PC-9 (cell line): ENCODE measurements around the gene CFAP61. TPM values are rescaled to one million over a fixed set of nuclear protein-coding genes. Genes with fewer than 3 reads are reported as not detected.

Experiments
- BruUV-seq: library from RNA; stranded (reverse); fragments of 400-500 nt; replicated peaks from 2 replicates; lab custom pipeline; 2021; lab: Mats Ljungman, UMichigan
- CTCF ChIA-PET: fragments of 300-600 bp; sonication (Branson Sonifier 250); formaldehyde crosslinking; loops from one replicate; lab custom pipeline; 2022; ENCODE audit warnings: antibody characterized with exemption; lab: Charles Lee
- POLR2A ChIA-PET: fragments of 300-600 bp; sonication (Branson Sonifier 250); formaldehyde crosslinking; loops from one replicate; lab custom pipeline; 2022; ENCODE audit warnings: antibody characterized with exemption; ENCODE audit not compliant: unreplicated experiment; lab: Charles Lee
- DNase-seq, 2 experiments: peaks; one replicate each; pipeline versions ENCODE4 v3.0.0 to v3.0.0-alpha.2; 2015 to 2022; ENCODE audit warnings: mixed read lengths in 1 of 2
- H2AFZ ChIP-seq: fragments of 200-600 bp; sonication (generic); 2 replicates; pipeline ENCODE4 v1.8.1; 2017; ENCODE audit warnings: antibody characterized with exemption
- H3F3A ChIP-seq: fragments of 200-600 bp; sonication (generic); 2 replicates; pipeline ENCODE4 v1.8.1; 2017; ENCODE audit warnings: antibody characterized with exemption, mild to moderate bottlenecking, low read depth; ENCODE audit not compliant: insufficient read depth
- H3K27ac ChIP-seq: fragments of 200-600 bp; sonication (generic); 2 replicates; pipeline ENCODE4 v1.6.1; 2016; ENCODE audit warnings: mixed run types
- H3K27me3 ChIP-seq: fragments of 200-600 bp; sonication (generic); 2 replicates; pipeline ENCODE4 v1.6.1; 2016; ENCODE audit warnings: low read depth, mixed run types; ENCODE audit not compliant: insufficient read depth
- H3K36me3 ChIP-seq: fragments of 200-600 bp; sonication (generic); 2 replicates; pipeline ENCODE4 v1.6.1; 2016; ENCODE audit warnings: low read depth, mixed run types
- H3K4me1 ChIP-seq: fragments of 200-600 bp; sonication (generic); replicated peaks from 2 replicates; pipeline ENCODE4 v1.6.1; 2016; ENCODE audit warnings: mixed run types; ENCODE audit not compliant: insufficient read depth
- H3K4me2 ChIP-seq: fragments of 200-600 bp; sonication (generic); 2 replicates; pipeline ENCODE4 v1.6.1; 2017; ENCODE audit warnings: mixed run types
- H3K4me3 ChIP-seq: fragments of 200-600 bp; sonication (generic); 2 replicates; pipeline ENCODE4 v1.6.1; 2016; ENCODE audit warnings: mixed run types
- H3K79me2 ChIP-seq: fragments of 200-600 bp; sonication (generic); 2 replicates; pipeline ENCODE4 v1.6.1; 2017; ENCODE audit warnings: low read depth, mixed run types
- H3K9me2 ChIP-seq: fragments of 200-600 bp; sonication (generic); 2 replicates; pipeline ENCODE4 v1.8.1; 2017; ENCODE audit warnings: mild to moderate bottlenecking; ENCODE audit not compliant: insufficient read depth
- H3K9me3 ChIP-seq: fragments of 200-600 bp; sonication (generic); 2 replicates; pipeline ENCODE4 v1.8.1; 2016; ENCODE audit warnings: low read depth; ENCODE audit not compliant: insufficient read depth
- H4K20me1 ChIP-seq: fragments of 200-600 bp; sonication (generic); 2 replicates; pipeline ENCODE4 v1.8.1; 2017; ENCODE audit not compliant: insufficient read depth
- EZH2 ChIP-seq: fragments of 200-600 bp; sonication (generic); IDR thresholded peaks from 2 replicates; pipeline ENCODE4 v1.8.0; 2017; ENCODE audit warnings: antibody characterized with exemption, low read depth
- intact Hi-C: fragments of 100-400 bp; cut with micrococcal nuclease; formaldehyde crosslinking; loops from one replicate; pipeline ENCODE4 v1.10.0; 2022; ENCODE audit not compliant: unreplicated experiment
- total RNA-seq: library from RNA; stranded (reverse); gene quantifications from 2 replicates; pipeline ENCODE4 v1.2.3, GENCODE V29; 2021
- TF ChIP-seq, protein P1 (sequence below): fragments of 200-600 bp; sonication (generic); conservative IDR thresholded peaks from 2 replicates; pipeline ENCODE4 v1.6.1; 2017; ENCODE audit warnings: mixed run types, antibody characterized with exemption, mild to moderate bottlenecking, moderate library complexity

Gene CFAP61
- total RNA-seq, 1 experiment from 2014 or later: 2.6 TPM

DNA sequence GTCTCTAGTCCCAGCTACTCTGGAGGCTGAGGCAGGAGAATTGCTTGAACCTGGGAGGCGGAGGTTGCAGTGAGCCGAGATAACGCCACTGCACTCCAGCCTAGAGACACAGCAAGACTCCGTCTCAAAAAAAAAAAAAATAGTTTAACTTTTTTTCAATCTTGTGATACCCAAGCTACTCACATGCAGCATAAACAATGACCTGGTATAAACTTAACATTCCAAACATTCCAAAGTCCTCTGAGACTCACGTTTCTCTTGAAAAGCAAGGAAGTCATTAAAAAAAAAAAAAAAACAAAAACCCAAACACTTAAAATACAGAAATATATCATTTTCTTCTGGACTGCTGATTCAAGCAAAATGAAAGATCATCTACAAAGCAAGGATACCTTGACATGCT, 14.4 kb upstream of the CFAP61 start:
- Histone ChIP-seq H3K79me2 (no peaks in the 10 kb centered on the region), H3K27ac (no peak overlapping the region), H3K4me3 (no peak overlapping the region), H3K9me3 (no peaks in the 10 kb centered on the region), H4K20me1 (peaks cover 7% of the 10 kb centered on the region), H3K4me1 (no peaks in the 10 kb centered on the region), H3K9me2 (no peaks in the 10 kb centered on the region), H3K36me3 (0 out of 2 replicates have a peak, but pooled peaks cover 32% of the 10 kb centered on the region), H2AFZ (no peak overlapping the region), H3K4me2 (no peak overlapping the region), H3K27me3 (no peaks in the 10 kb centered on the region), H3F3A (peaks cover 33% of the 10 kb centered on the region)
- CTCF ChIA-PET: interaction anchor here (0.7 kb wide), 1 partner anchor 541 kb away, joined by 4 read pairs; no protein-coding TSS in a partner anchor
- intact Hi-C loops: no loop called here
- no TSS peak for BruUV-seq
- POLR2A ChIA-PET: interaction anchor here (0.9 kb wide), 1 partner anchor 15 kb away, joined by 8 read pairs; the partner anchor contains the start of genes CFAP61 and CRNKL1
- peak in 1 of 2 experiments; percentile 52 for DNase-seq
- no peak for TF ChIP-seq EZH2
- TF ChIP-seq, protein P1, sequence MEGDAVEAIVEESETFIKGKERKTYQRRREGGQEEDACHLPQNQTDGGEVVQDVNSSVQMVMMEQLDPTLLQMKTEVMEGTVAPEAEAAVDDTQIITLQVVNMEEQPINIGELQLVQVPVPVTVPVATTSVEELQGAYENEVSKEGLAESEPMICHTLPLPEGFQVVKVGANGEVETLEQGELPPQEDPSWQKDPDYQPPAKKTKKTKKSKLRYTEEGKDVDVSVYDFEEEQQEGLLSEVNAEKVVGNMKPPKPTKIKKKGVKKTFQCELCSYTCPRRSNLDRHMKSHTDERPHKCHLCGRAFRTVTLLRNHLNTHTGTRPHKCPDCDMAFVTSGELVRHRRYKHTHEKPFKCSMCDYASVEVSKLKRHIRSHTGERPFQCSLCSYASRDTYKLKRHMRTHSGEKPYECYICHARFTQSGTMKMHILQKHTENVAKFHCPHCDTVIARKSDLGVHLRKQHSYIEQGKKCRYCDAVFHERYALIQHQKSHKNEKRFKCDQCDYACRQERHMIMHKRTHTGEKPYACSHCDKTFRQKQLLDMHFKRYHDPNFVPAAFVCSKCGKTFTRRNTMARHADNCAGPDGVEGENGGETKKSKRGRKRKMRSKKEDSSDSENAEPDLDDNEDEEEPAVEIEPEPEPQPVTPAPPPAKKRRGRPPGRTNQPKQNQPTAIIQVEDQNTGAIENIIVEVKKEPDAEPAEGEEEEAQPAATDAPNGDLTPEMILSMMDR: no peak

DNA sequence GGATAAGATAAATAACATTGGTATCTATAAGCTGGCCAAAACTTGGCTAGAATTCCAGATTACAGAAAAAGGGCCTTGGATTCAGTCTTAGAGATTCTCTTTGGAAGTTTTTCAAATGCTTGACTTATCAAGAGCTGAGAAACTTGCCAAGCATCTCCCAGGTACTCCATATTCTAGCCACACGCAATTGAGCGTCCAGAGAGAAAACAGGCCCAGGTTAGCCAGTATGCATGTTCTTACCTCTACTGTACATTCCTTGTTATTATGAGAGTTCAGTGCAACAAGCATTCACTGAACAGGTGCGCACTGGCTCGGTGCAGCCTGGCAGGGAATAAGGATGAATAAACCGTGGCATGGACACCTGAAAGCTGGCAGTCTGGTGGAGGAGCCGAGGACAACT, 13.7 kb upstream of the CFAP61 start:
- POLR2A ChIA-PET: interaction anchor here (0.9 kb wide), 1 partner anchor 14 kb away, joined by 8 read pairs; the partner anchor contains the start of genes CFAP61 and CRNKL1
- intact Hi-C loops: no loop called here
- Histone ChIP-seq H3K27me3 (no peaks in the 10 kb centered on the region), H3K36me3 (0 out of 2 replicates have a peak, but pooled peaks cover 34% of the 10 kb centered on the region), H4K20me1 (peaks cover 7% of the 10 kb centered on the region), H3K9me2 (no peaks in the 10 kb centered on the region), H3K27ac (no peak overlapping the region), H3K4me2 (no peak overlapping the region), H3K79me2 (no peaks in the 10 kb centered on the region), H3K9me3 (no peaks in the 10 kb centered on the region), H3K4me3 (no peak overlapping the region), H3K4me1 (no peaks in the 10 kb centered on the region), H3F3A (peaks cover 30% of the 10 kb centered on the region), H2AFZ (no peak overlapping the region)
- BruUV-seq: no TSS peak
- TF ChIP-seq, protein P1: no peak
- no peak for TF ChIP-seq EZH2
- CTCF ChIA-PET: no interaction called here
- DNase-seq: no peak

DNA sequence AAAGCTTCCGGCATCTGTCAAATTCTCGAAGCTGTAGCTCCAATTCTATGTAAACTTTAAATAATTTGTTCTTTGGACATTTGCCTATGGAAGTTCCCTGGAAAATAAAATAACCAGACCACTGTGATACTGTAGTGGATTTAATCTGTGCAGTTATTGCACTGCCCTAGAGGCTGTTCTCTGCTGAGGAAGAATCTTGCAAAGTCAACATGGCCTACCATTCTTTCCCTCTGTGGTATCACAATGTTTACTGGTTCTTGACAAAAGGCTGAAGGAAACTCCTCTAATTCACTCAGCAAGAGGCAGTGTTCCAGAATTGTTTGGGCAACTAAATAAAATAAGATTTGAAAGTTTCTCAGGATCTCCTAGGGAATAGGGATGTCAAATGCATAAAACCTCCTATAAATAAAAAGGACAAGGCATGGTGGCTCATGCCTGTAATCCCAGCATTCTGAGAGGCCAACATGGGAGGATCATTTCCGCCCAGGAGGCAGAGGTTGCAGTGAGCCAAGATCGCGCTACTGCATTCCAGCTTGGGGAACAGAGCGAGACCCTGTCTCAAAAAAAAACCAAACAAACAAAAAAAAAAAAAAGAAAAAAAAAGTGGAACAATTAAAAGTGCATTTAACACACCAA, 12.5 kb upstream of the CFAP61 start:
- H3K27me3 ChIP-seq: no peaks in the 10 kb centered on the region
- POLR2A ChIA-PET: no interaction called here

More for the DNA sequence above, 12.5 kb upstream of the CFAP61 start:
- CTCF ChIA-PET: no interaction called here
- Histone ChIP-seq H4K20me1 (no peaks in the 10 kb centered on the region; the same call in 1 of the 2 replicates), H3K4me2 (no peak overlapping the region), H3K27ac (no peak overlapping the region), H3F3A (peaks cover 30% of the 10 kb centered on the region), H3K79me2 (no peaks in the 10 kb centered on the region), H3K4me1 (no peaks in the 10 kb centered on the region), H3K9me3 (no peaks in the 10 kb centered on the region), H3K36me3 (peaks cover 33% of the 10 kb centered on the region; the same call in 1 of the 2 replicates), H3K9me2 (no peaks in the 10 kb centered on the region), H2AFZ (no peak overlapping the region), H3K4me3 (no peak overlapping the region)
- no peak for TF ChIP-seq EZH2
- TF ChIP-seq, protein P1: no peak
- DNase-seq: no peak
- intact Hi-C loops: no loop called here
- no TSS peak for BruUV-seq
